ENCODE data around the gene EPB41L4A. TPM values are rescaled to one million over a fixed set of nuclear protein-coding genes. Genes with fewer than 3 reads are reported as not detected.

Gene EPB41L4A
- polyA plus RNA-seq, 1 donor (not counting 4 experiments of a cell fraction or from before 2014, with no cell fraction given), result 3.5 TPM

DNA sequence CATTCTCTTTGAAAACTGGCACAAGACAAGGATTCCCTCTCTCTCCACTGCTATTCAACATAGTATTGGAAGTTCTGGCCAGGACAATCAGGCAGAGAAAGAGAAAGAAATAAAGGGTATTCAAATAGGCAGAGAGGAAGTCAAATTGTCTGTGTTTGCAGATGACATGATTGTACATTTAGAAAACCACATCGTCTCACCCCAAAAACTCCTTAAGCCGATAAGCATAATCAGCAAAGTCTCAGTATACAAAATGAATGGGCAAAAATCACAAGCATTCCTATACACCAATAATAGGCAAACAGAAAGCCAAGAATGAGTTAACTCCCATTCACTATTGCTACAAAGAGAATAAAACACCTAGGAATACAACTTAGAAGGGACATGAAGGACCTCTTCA lies 21.0 kb upstream of the EPB41L4A start:
- no peak overlapping the region for H3K9ac ChIP-seq (ENCODE audit: control insufficient read depth, extremely low read depth, insufficient read depth, low read length)
- H3K27ac ChIP-seq (ENCODE audit: control insufficient read depth, insufficient read depth, low read length), result no peak overlapping the region
- H4K20me1 ChIP-seq (ENCODE audit: control insufficient read depth, extremely low read depth, insufficient read depth, low read length), result no peaks in the 10 kb centered on the region
- H3K27me3 ChIP-seq (ENCODE audit: control insufficient read depth, extremely low read depth, insufficient read depth, low read length), result no peaks in the 10 kb centered on the region
- FAIRE-seq (no peak), DNase-seq (ENCODE audit: low read depth, low spot score) (no peak)
- no peak overlapping the region for H3K4me2 ChIP-seq (ENCODE audit: control insufficient read depth, extremely low read depth, insufficient read depth, low read depth, low read length)
- no peak overlapping the region for H3K4me3 ChIP-seq (ENCODE audit: control insufficient read depth in 2 of 3, extremely low read depth in 1 of 3, insufficient read depth in 2 of 3, low read depth in 1 of 3, low read length in 3 of 3)
- TF ChIP-seq, protein P1, sequence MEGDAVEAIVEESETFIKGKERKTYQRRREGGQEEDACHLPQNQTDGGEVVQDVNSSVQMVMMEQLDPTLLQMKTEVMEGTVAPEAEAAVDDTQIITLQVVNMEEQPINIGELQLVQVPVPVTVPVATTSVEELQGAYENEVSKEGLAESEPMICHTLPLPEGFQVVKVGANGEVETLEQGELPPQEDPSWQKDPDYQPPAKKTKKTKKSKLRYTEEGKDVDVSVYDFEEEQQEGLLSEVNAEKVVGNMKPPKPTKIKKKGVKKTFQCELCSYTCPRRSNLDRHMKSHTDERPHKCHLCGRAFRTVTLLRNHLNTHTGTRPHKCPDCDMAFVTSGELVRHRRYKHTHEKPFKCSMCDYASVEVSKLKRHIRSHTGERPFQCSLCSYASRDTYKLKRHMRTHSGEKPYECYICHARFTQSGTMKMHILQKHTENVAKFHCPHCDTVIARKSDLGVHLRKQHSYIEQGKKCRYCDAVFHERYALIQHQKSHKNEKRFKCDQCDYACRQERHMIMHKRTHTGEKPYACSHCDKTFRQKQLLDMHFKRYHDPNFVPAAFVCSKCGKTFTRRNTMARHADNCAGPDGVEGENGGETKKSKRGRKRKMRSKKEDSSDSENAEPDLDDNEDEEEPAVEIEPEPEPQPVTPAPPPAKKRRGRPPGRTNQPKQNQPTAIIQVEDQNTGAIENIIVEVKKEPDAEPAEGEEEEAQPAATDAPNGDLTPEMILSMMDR (optimal IDR thresholded peaks at IDR 0.05 in 1 of 3, IDR thresholded peaks at IDR 0.05 in 1 of 3, conservative IDR thresholded peaks at IDR 0.05 in 1 of 3; ENCODE audit: extremely low read depth in 1 of 3, insufficient read depth in 2 of 3, low read length in 3 of 3), result no peak
- TF ChIP-seq EZH2 (IDR thresholded peaks at IDR 0.05; ENCODE audit: low read length), result no peak
- H3K9me3 ChIP-seq (ENCODE audit: control insufficient read depth, low read depth, low read length), result no peaks in the 10 kb centered on the region
- no peaks in the 10 kb centered on the region for H3K4me1 ChIP-seq (ENCODE audit: control insufficient read depth, extremely low read depth, insufficient read depth, low read length)
- dilution Hi-C loops (cut with MboI; ENCODE audit: extremely low pct_ligation_motif_present, low sequenced_read_pairs), result no loop called here
- no peaks in the 10 kb centered on the region for H3K9me1 ChIP-seq (ENCODE audit: control insufficient read depth, extremely low read depth, insufficient read depth, low read length)
- H3K79me2 ChIP-seq (ENCODE audit: control insufficient read depth, insufficient read depth, low read length), result no peaks in the 10 kb centered on the region
- H3K36me3 ChIP-seq (ENCODE audit: control insufficient read depth in 2 of 2, extremely low read depth in 1 of 2, insufficient read depth in 2 of 2, low read length in 2 of 2), result no peaks in the 10 kb centered on the region
- no peak overlapping the region for H2AFZ ChIP-seq (ENCODE audit: control insufficient read depth, low read length)

DNA sequence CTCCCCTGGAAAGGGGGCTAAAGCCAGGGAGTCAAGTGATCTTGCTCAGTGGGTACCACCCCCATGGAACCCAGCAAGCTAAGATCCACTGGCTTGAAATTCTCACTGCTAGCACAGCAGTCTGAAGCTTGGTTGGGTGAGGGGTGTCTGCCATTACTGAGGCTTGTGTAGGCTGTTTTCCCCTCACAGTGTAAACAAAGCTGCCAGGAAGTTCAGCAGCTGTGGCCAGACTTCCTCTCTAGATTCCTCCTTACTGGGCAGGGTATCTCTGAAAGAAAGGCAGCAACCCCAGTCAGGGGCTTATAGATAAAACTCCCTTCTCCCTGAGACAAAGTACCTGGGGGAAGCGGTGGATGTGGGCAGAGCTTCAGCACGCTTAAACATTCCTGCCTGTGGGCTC lies 17.1 kb upstream of the EPB41L4A start:
- Histone ChIP-seq H2AFZ (ENCODE audit: control insufficient read depth, low read length) (no peak overlapping the region), H3K9ac (ENCODE audit: control insufficient read depth, extremely low read depth, insufficient read depth, low read length) (no peak overlapping the region), H3K4me3 (ENCODE audit: control insufficient read depth in 2 of 3, extremely low read depth in 1 of 3, insufficient read depth in 2 of 3, low read depth in 1 of 3, low read length in 3 of 3) (no peak overlapping the region), H3K79me2 (ENCODE audit: control insufficient read depth, insufficient read depth, low read length) (no peaks in the 10 kb centered on the region), H3K4me2 (ENCODE audit: control insufficient read depth, extremely low read depth, insufficient read depth, low read depth, low read length) (no peak overlapping the region), H3K27ac (ENCODE audit: control insufficient read depth, insufficient read depth, low read length) (no peak overlapping the region), H3K36me3 (ENCODE audit: control insufficient read depth in 2 of 2, extremely low read depth in 1 of 2, insufficient read depth in 2 of 2, low read length in 2 of 2) (no peaks in the 10 kb centered on the region), H4K20me1 (ENCODE audit: control insufficient read depth, extremely low read depth, insufficient read depth, low read length) (no peaks in the 10 kb centered on the region), H3K9me1 (ENCODE audit: control insufficient read depth, extremely low read depth, insufficient read depth, low read length) (no peaks in the 10 kb centered on the region), H3K9me3 (ENCODE audit: control insufficient read depth, low read depth, low read length) (no peaks in the 10 kb centered on the region), H3K4me1 (ENCODE audit: control insufficient read depth, extremely low read depth, insufficient read depth, low read length) (no peaks in the 10 kb centered on the region), H3K27me3 (ENCODE audit: control insufficient read depth, extremely low read depth, insufficient read depth, low read length) (no peaks in the 10 kb centered on the region)
- FAIRE-seq, result no peak
- no peak for DNase-seq (ENCODE audit: low read depth, low spot score)
- dilution Hi-C loops (cut with MboI; ENCODE audit: extremely low pct_ligation_motif_present, low sequenced_read_pairs), result no loop called here
- TF ChIP-seq EZH2 (IDR thresholded peaks at IDR 0.05; ENCODE audit: low read length), result no peak
- TF ChIP-seq, protein P1 (optimal IDR thresholded peaks at IDR 0.05 in 1 of 3, IDR thresholded peaks at IDR 0.05 in 1 of 3, conservative IDR thresholded peaks at IDR 0.05 in 1 of 3; ENCODE audit: extremely low read depth in 1 of 3, insufficient read depth in 2 of 3, low read length in 3 of 3), result no peak

Data from keratinocyte (primary cell).